Activated CD8-positive, alpha-beta T cell treated with anti-CD3 and anti-CD28 coated beads for 36 hours (primary cell): ENCODE measurements around the gene CENPA. TPM values are rescaled to one million over a fixed set of nuclear protein-coding genes. Genes with fewer than 3 reads are reported as not detected.
A peak's percentile ranks its signal among the peaks of the same experiment; 100 is the strongest.

Source experiments
- ATAC-seq: fragments of 200-7000 bp; cut with Tn5 transposase; one replicate; pipeline ENCODE4 v1.10.0; 2021; ENCODE audit warnings: mild to moderate bottlenecking, moderate library complexity
- CTCF ChIA-PET: fragments of 350-600 bp; sonication (Branson Sonifier 250); formaldehyde crosslinking; loops from one replicate; lab custom pipeline; 2021; ENCODE audit warnings: antibody characterized with exemption; lab: Charles Lee
- POLR2A ChIA-PET: fragments of 350-600 bp; sonication (Branson Sonifier 250); formaldehyde crosslinking; loops from one replicate; lab custom pipeline; 2021; ENCODE audit warnings: antibody characterized with exemption; lab: Charles Lee
- DNase-seq: peaks from one replicate; pipeline ENCODE4 v3.0.0-alpha.2; 2020
- H3K27ac Mint-ChIP-seq: one replicate; pipeline ENCODE4 v1.8.0; 2021; ENCODE audit warnings: mild to moderate bottlenecking, mixed read lengths
- H3K27me3 Mint-ChIP-seq: one replicate; pipeline ENCODE4 v1.8.0; 2021; ENCODE audit warnings: mixed read lengths
- H3K36me3 Mint-ChIP-seq: one replicate; pipeline ENCODE4 v1.8.0; 2021; ENCODE audit warnings: low read depth, mixed read lengths
- H3K4me1 Mint-ChIP-seq: one replicate; pipeline ENCODE4 v1.8.0; 2021; ENCODE audit warnings: low read depth, mixed read lengths
- H3K4me3 Mint-ChIP-seq: one replicate; pipeline ENCODE4 v1.8.0; 2021; ENCODE audit warnings: mild to moderate bottlenecking, moderate library complexity, mixed read lengths
- H3K9me3 Mint-ChIP-seq: one replicate; pipeline ENCODE4 v1.8.0; 2021; ENCODE audit warnings: mixed read lengths
- intact Hi-C: fragments of 100-400 bp; cut with micrococcal nuclease; formaldehyde crosslinking; loops from one replicate; pipeline ENCODE4 v1.10.0; 2022
- total RNA-seq, 2 experiments: library from RNA; stranded (reverse); gene quantifications; one replicate each; pipeline ENCODE4 v1.2.3, GENCODE V29; 2021
- TF ChIP-seq, protein P1 (sequence below): fragments of 200-600 bp; IDR thresholded peaks from one replicate; pipeline ENCODE4 v1.8.0; 2022; ENCODE audit warnings: antibody characterized with exemption, mild to moderate bottlenecking

The CENPA gene
- total RNA-seq: 10 to 100 TPM; 32.5 to 33.6 TPM

DNA sequence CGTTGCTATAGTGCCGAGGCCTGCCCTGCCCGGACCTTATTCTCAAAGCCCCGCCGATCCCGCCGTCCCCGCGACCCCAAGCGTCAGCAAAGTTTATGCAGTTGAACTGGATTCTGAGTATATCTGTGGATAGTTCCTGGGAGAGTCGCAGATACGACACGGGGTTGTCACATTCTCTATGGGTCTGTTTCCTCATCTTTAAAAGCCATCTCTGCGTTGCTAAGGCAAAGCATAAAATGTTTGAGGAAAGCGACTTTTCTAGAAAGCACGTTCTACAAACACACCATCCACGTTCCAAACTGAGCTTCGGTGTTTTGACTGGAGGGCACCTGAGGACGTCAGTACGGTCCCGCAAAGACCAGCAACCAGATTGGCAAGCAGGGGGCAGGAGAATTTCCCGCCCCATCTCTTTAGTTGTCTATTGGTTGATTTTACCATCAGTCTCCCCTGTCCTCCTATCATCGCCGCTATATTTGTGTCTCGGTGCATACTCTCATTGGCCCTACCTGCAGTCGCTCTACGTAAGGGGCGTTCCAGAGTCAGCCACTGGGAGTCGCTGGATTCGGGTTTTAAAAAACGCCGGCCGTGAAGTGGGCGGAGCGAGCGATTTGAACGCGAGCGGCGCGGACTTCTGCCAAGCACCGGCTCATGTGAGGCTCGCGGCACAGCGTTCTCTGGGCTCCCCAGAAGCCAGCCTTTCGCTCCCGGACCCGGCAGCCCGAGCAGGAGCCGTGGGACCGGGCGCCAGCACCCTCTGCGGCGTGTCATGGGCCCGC is at the start of gene CENPA:
TSS of gene CENPA (plus strand) at position 626 of the 776 bp plus-strand sequence. CDS start at position 767, 141 bp downstream.
- H3K27me3 Mint-ChIP-seq: peaks cover 17% of the 10 kb centered on the region
- CTCF ChIA-PET: interaction anchor here (1.3 kb wide), 1 partner anchor 14 kb away, joined by 4 read pairs; no protein-coding TSS in a partner anchor
- H3K9me3 Mint-ChIP-seq: peaks cover under 1% of the 10 kb centered on the region
- H3K36me3 Mint-ChIP-seq: peaks cover 32% of the 10 kb centered on the region
- DNase-seq: peak; percentile 98
- TF ChIP-seq, protein P1, sequence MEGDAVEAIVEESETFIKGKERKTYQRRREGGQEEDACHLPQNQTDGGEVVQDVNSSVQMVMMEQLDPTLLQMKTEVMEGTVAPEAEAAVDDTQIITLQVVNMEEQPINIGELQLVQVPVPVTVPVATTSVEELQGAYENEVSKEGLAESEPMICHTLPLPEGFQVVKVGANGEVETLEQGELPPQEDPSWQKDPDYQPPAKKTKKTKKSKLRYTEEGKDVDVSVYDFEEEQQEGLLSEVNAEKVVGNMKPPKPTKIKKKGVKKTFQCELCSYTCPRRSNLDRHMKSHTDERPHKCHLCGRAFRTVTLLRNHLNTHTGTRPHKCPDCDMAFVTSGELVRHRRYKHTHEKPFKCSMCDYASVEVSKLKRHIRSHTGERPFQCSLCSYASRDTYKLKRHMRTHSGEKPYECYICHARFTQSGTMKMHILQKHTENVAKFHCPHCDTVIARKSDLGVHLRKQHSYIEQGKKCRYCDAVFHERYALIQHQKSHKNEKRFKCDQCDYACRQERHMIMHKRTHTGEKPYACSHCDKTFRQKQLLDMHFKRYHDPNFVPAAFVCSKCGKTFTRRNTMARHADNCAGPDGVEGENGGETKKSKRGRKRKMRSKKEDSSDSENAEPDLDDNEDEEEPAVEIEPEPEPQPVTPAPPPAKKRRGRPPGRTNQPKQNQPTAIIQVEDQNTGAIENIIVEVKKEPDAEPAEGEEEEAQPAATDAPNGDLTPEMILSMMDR: no peak
- peak within 1 kb of the TSS; percentile 85 for H3K27ac Mint-ChIP-seq
- POLR2A ChIA-PET: no interaction called here
- intact Hi-C loops: no loop called here
- peak within 1 kb of the TSS; percentile 84 for H3K4me3 Mint-ChIP-seq
- peak; percentile 100 for ATAC-seq
- peaks cover 12% of the 10 kb centered on the region for H3K4me1 Mint-ChIP-seq

DNA sequence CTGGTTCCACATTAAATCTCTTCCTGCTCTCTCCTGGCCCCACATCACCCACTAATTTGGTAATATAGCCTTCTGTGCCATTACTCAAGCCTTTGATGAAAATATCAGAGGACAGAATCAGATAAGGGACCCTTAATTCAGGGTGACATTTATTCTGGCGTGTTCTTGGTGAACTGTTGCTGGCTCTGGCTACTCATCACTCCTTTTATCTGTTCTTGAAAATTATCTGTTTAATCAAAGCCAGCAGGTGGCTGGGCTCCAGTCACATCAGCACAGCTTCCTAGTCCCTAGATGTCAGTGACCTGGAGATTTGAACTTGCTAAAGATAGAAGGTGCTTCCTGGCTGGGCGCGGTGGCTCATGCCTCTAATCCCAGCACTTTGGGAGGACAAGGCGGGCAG is 48.6 kb upstream of the CENPA start:
- intact Hi-C loops: no loop called here
- Mint-ChIP-seq H3K4me3 (no peak overlapping the region), H3K27ac (no peak overlapping the region), H3K4me1 (peaks cover 4% of the 10 kb centered on the region), H3K9me3 (no peaks in the 10 kb centered on the region), H3K27me3 (no peaks in the 10 kb centered on the region), H3K36me3 (no peaks in the 10 kb centered on the region)
- TF ChIP-seq, protein P1: no peak
- ATAC-seq: no peak
- POLR2A ChIA-PET: no interaction called here
- CTCF ChIA-PET: interaction anchor here (1.3 to 2.1 kb wide), 2 partner anchors 9 to 132 kb away, joined by 4 to 9 read pairs; no protein-coding TSS in a partner anchor
- DNase-seq: no peak

DNA sequence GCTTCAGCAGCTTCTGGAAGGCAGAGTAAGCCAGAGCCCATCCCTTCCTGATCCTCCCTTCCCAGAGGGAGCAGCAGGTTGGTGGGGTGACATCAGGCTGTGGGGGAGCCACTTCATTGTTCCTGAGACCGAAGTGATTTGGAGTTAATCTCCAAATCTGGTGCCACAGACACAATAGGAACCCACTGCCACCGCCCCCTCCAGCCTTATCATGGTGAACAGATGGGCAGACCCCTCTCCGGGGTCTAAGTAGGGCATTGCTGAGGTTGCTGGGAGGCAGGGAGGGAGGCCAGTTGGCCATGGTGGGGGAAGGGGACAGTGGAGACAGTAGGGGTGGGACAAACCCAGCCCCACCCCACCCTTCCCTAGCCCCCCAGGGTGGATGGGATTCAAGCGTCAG is 47.4 kb upstream of the CENPA start:
- Mint-ChIP-seq H3K9me3 (no peaks in the 10 kb centered on the region), H3K27me3 (no peaks in the 10 kb centered on the region), H3K36me3 (no peaks in the 10 kb centered on the region), H3K4me1 (peaks cover 4% of the 10 kb centered on the region), H3K4me3 (no peak overlapping the region), H3K27ac (no peak overlapping the region)
- TF ChIP-seq, protein P1: no peak
- ATAC-seq: no peak
- POLR2A ChIA-PET: no interaction called here
- CTCF ChIA-PET: interaction anchor here (1.3 to 2.0 kb wide), 2 partner anchors 133 to 235 kb away, joined by 4 to 5 read pairs; no protein-coding TSS in a partner anchor
- DNase-seq: no peak
- intact Hi-C loops: no loop called here

DNA sequence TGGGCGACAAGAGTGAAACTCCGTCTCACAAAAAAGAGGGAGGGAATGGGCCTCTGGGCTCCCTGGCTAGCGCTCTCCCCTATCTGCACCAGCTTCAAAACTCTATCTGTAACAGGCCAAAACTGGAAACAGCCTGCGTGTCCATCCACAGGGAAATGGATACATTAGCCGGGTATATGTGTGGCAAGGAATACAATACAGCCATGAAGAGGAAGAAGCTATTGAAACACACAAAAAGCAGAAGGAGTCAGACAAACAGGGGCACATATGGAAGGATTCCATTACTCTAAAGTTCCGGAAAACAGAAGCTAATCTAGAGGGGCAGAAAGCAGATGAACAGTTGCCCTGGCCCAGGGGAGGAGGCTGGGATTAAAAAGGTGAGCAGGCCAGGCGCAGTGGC is 46.3 kb upstream of the CENPA start:
- CTCF ChIA-PET: interaction anchor here (2.0 to 10.6 kb wide), 3 partner anchors 134 to 236 kb away, joined by 5 to 162 read pairs (median 13); no protein-coding TSS in a partner anchor
- Mint-ChIP-seq H3K36me3 (no peaks in the 10 kb centered on the region), H3K27ac (no peak overlapping the region), H3K27me3 (no peaks in the 10 kb centered on the region), H3K4me1 (peaks cover 4% of the 10 kb centered on the region), H3K4me3 (no peak overlapping the region), H3K9me3 (no peaks in the 10 kb centered on the region)
- intact Hi-C loops: no loop called here
- POLR2A ChIA-PET: no interaction called here
- DNase-seq (no peak), ATAC-seq (no peak)
- TF ChIP-seq, protein P1: no peak

GRCh38 chr2:26740346-26740745 is 45.5 kb upstream of the CENPA start:
- ATAC-seq (no peak), DNase-seq (no peak)
- Mint-ChIP-seq H3K27ac (no peak overlapping the region), H3K4me3 (no peak overlapping the region), H3K4me1 (peaks cover 4% of the 10 kb centered on the region), H3K36me3 (no peaks in the 10 kb centered on the region), H3K27me3 (no peaks in the 10 kb centered on the region), H3K9me3 (no peaks in the 10 kb centered on the region)
- CTCF ChIA-PET: interaction anchor here (2.0 to 10.6 kb wide), 3 partner anchors 135 to 236 kb away, joined by 5 to 162 read pairs (median 13); no protein-coding TSS in a partner anchor
- TF ChIP-seq, protein P1: no peak
- POLR2A ChIA-PET: no interaction called here
- intact Hi-C loops: no loop called here
